PC-9 (cell line): ENCODE data around the gene CKAP5. TPM values are rescaled to one million over a fixed set of nuclear protein-coding genes. Genes with fewer than 3 reads are reported as not detected.

Experiments used
- BruUV-seq: library from RNA; stranded (reverse); fragments of 400-500 nt; replicated peaks from 2 replicates; lab custom pipeline; 2021; lab: Mats Ljungman, UMichigan
- CTCF ChIA-PET: fragments of 300-600 bp; sonication (Branson Sonifier 250); formaldehyde crosslinking; loops from one replicate; lab custom pipeline; 2022; ENCODE audit warnings: antibody characterized with exemption; lab: Charles Lee
- POLR2A ChIA-PET: fragments of 300-600 bp; sonication (Branson Sonifier 250); formaldehyde crosslinking; loops from one replicate; lab custom pipeline; 2022; ENCODE audit warnings: antibody characterized with exemption; ENCODE audit not compliant: unreplicated experiment; lab: Charles Lee
- DNase-seq, 2 experiments: peaks; one replicate each; pipeline versions ENCODE4 v3.0.0 to v3.0.0-alpha.2; 2015 to 2022; ENCODE audit warnings: mixed read lengths in 1 of 2
- H2AFZ ChIP-seq: fragments of 200-600 bp; sonication (generic); 2 replicates; pipeline ENCODE4 v1.8.1; 2017; ENCODE audit warnings: antibody characterized with exemption
- H3F3A ChIP-seq: fragments of 200-600 bp; sonication (generic); 2 replicates; pipeline ENCODE4 v1.8.1; 2017; ENCODE audit warnings: antibody characterized with exemption, mild to moderate bottlenecking, low read depth; ENCODE audit not compliant: insufficient read depth
- H3K27ac ChIP-seq: fragments of 200-600 bp; sonication (generic); 2 replicates; pipeline ENCODE4 v1.6.1; 2016; ENCODE audit warnings: mixed run types
- H3K27me3 ChIP-seq: fragments of 200-600 bp; sonication (generic); 2 replicates; pipeline ENCODE4 v1.6.1; 2016; ENCODE audit warnings: low read depth, mixed run types; ENCODE audit not compliant: insufficient read depth
- H3K36me3 ChIP-seq: fragments of 200-600 bp; sonication (generic); 2 replicates; pipeline ENCODE4 v1.6.1; 2016; ENCODE audit warnings: low read depth, mixed run types
- H3K4me1 ChIP-seq: fragments of 200-600 bp; sonication (generic); replicated peaks from 2 replicates; pipeline ENCODE4 v1.6.1; 2016; ENCODE audit warnings: mixed run types; ENCODE audit not compliant: insufficient read depth
- H3K4me2 ChIP-seq: fragments of 200-600 bp; sonication (generic); 2 replicates; pipeline ENCODE4 v1.6.1; 2017; ENCODE audit warnings: mixed run types
- H3K4me3 ChIP-seq: fragments of 200-600 bp; sonication (generic); 2 replicates; pipeline ENCODE4 v1.6.1; 2016; ENCODE audit warnings: mixed run types
- H3K79me2 ChIP-seq: fragments of 200-600 bp; sonication (generic); 2 replicates; pipeline ENCODE4 v1.6.1; 2017; ENCODE audit warnings: low read depth, mixed run types
- H3K9me2 ChIP-seq: fragments of 200-600 bp; sonication (generic); 2 replicates; pipeline ENCODE4 v1.8.1; 2017; ENCODE audit warnings: mild to moderate bottlenecking; ENCODE audit not compliant: insufficient read depth
- H3K9me3 ChIP-seq: fragments of 200-600 bp; sonication (generic); 2 replicates; pipeline ENCODE4 v1.8.1; 2016; ENCODE audit warnings: low read depth; ENCODE audit not compliant: insufficient read depth
- H4K20me1 ChIP-seq: fragments of 200-600 bp; sonication (generic); 2 replicates; pipeline ENCODE4 v1.8.1; 2017; ENCODE audit not compliant: insufficient read depth
- CTCF ChIP-seq: fragments of 200-600 bp; sonication (generic); conservative IDR thresholded peaks from 2 replicates; pipeline ENCODE4 v1.6.1; 2017; ENCODE audit warnings: mixed run types, antibody characterized with exemption, mild to moderate bottlenecking, moderate library complexity
- EZH2 ChIP-seq: fragments of 200-600 bp; sonication (generic); IDR thresholded peaks from 2 replicates; pipeline ENCODE4 v1.8.0; 2017; ENCODE audit warnings: antibody characterized with exemption, low read depth
- intact Hi-C: fragments of 100-400 bp; cut with micrococcal nuclease; formaldehyde crosslinking; loops from one replicate; pipeline ENCODE4 v1.10.0; 2022; ENCODE audit not compliant: unreplicated experiment
- total RNA-seq: library from RNA; stranded (reverse); gene quantifications from 2 replicates; pipeline ENCODE4 v1.2.3, GENCODE V29; 2021

Gene CKAP5
- total RNA-seq, 1 experiment from 2014 or later, result 195 TPM

DNA sequence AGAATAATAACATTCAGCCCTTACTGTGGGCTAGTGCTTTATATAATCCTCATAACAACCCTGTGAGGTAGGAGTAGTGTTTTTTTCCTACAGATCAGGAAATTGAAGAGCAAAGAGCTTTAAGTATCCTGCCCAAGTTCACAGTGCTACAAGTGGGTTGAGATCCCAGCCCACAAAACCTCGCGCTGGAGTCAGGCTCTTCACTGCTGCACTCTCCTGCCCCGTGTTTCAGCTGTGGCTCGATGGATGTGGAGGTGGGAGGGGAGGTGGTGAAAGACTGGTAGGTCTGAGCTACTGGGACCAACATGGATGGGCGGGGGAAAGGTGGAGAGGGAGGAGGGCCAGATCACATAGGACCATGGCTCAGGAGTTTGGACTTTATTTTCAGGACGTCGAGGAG is 139.2 kb downstream of the CKAP5 start:
- peaks cover 10% of the 10 kb centered on the region for H3K4me1 ChIP-seq
- H3K9me2 ChIP-seq, result no peaks in the 10 kb centered on the region
- H2AFZ ChIP-seq, result no peak overlapping the region
- no TSS peak for BruUV-seq
- TF ChIP-seq CTCF (no peak), EZH2 (no peak)
- intact Hi-C loops, result no loop called here
- CTCF ChIA-PET, result no interaction called here
- no peaks in the 10 kb centered on the region for H3K9me3 ChIP-seq
- POLR2A ChIA-PET, result no interaction called here
- no peak overlapping the region for H3K27ac ChIP-seq
- peaks cover 13% of the 10 kb centered on the region; the same call in 1 of the 2 replicates for H3F3A ChIP-seq
- H3K36me3 ChIP-seq, result peaks cover 27% of the 10 kb centered on the region; the same call in 1 of the 2 replicates
- H3K4me3 ChIP-seq, result no peak overlapping the region
- peaks cover 16% of the 10 kb centered on the region for H3K79me2 ChIP-seq
- no peaks in the 10 kb centered on the region for H3K27me3 ChIP-seq
- DNase-seq, result no peak
- peaks cover 10% of the 10 kb centered on the region for H4K20me1 ChIP-seq
- no peak overlapping the region for H3K4me2 ChIP-seq

DNA sequence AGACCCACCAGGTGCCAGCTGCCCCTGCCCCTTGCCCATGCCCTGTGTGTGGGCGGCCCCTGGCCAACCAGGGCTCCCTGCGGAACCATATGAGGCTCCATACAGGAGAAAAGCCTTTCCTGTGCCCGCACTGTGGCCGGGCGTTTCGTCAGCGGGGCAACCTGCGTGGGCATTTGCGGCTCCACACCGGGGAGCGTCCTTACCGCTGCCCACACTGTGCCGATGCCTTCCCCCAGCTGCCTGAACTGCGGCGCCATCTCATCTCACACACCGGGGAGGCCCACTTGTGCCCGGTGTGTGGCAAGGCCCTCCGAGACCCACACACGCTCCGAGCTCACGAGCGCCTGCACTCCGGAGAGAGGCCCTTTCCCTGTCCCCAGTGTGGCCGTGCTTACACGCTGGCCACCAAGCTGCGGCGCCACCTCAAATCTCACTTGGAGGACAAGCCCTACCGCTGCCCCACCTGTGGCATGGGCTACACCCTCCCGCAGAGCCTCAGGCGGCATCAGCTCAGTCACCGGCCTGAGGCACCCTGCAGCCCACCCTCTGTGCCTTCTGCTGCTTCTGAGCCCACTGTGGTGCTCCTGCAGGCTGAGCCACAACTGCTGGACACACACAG is 140.9 kb downstream of the CKAP5 start:
- TF ChIP-seq CTCF (no peak), EZH2 (no peak)
- Histone ChIP-seq H3K4me2 (no peak overlapping the region), H3K27ac (no peak overlapping the region), H3K4me1 (peaks cover 13% of the 10 kb centered on the region), H2AFZ (no peak overlapping the region), H3K27me3 (no peaks in the 10 kb centered on the region), H3K9me2 (no peaks in the 10 kb centered on the region), H4K20me1 (peaks cover 10% of the 10 kb centered on the region), H3K4me3 (no peak overlapping the region), H3K36me3 (peaks cover 27% of the 10 kb centered on the region; the same call in 1 of the 2 replicates), H3K79me2 (peaks cover 26% of the 10 kb centered on the region), H3K9me3 (no peaks in the 10 kb centered on the region), H3F3A (peaks cover 14% of the 10 kb centered on the region; the same call in 1 of the 2 replicates)
- intact Hi-C loops, result no loop called here
- ChIA-PET POLR2A (interaction anchor here (0.6 kb wide), 1 partner anchor 1296 kb away, joined by 3 read pairs; no protein-coding TSS in a partner anchor), CTCF (no interaction called here)
- no TSS peak for BruUV-seq
- DNase-seq, result no peak

DNA sequence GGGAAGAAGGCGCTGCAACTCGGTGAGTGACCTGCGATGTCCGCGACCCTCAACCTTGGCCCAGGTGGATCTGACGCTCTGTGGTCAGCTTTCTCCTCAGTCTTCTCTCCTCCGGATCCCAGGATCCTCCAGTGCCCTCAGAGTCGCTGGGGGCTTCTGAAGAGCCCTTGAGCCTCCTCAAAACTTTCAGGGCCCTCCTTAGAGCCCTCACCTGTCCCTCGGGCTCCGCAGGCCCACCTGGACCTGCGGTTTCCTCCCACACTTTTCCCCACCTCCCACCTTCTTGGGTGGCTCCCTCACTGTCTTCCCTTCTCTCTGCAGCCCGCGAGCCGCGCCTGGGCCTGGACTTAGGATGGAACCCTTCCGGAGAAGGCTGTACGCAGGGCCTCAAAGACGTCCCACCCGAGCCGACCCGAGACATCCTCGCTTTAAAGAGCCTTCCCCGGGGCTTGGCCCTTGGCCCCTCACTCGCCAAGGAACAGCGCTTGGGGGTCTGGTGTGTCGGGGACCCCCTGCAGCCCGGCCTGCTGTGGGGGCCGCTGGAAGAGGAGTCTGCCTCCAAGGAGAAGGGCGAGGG is 144.9 kb downstream of the CKAP5 start:
- Histone ChIP-seq H4K20me1 (peaks cover 1% of the 10 kb centered on the region; the same call in 1 of the 2 replicates), H3K27ac (peak overlapping the region; percentile 46; the same call in 1 of the 2 replicates), H2AFZ (peak overlapping the region; percentile 82), H3K79me2 (peaks cover 45% of the 10 kb centered on the region), H3K4me1 (peaks cover 13% of the 10 kb centered on the region), H3K36me3 (peaks cover 27% of the 10 kb centered on the region; the same call in 1 of the 2 replicates), H3K4me2 (peak overlapping the region; percentile 99), H3K4me3 (peak overlapping the region; percentile 61), H3K9me2 (no peaks in the 10 kb centered on the region), H3K9me3 (no peaks in the 10 kb centered on the region), H3F3A (peaks cover 6% of the 10 kb centered on the region; the same call in 1 of the 2 replicates), H3K27me3 (no peaks in the 10 kb centered on the region)
- intact Hi-C loops, result no loop called here
- TF ChIP-seq EZH2 (no peak), CTCF (no peak)
- ChIA-PET POLR2A (interaction anchor here (0.6 to 0.8 kb wide), 4 partner anchors 11 to 1059 kb away, joined by 3 to 22 read pairs (median 4); no protein-coding TSS in a partner anchor), CTCF (no interaction called here)
- TSS peak; percentile 56 for BruUV-seq
- DNase-seq, result no peak
